Effector memory CD4-positive, alpha-beta T cell (primary cell): ENCODE data around the gene GLT8D1.
"Not testable (repeated sequence)": the region's sequence is repeated elsewhere in the genome, so short reads cannot be mapped to it uniquely, and the experiment has no call there.

Experiments used
- DNase-seq, 3 donors: peaks; one replicate each; pipeline ENCODE4 v3.0.0-alpha.2; 2020
- H3K27ac ChIP-seq: 2 replicates; pipeline ENCODE4 v1.7.0; 2013; ENCODE audit warnings: mild to moderate bottlenecking, low read length, moderate library complexity; ENCODE audit not compliant: insufficient read depth, poor library complexity, severe bottlenecking
- H3K27me3 ChIP-seq: replicated peaks from 2 replicates; pipeline ENCODE4 v1.7.0; 2013; ENCODE audit warnings: mild to moderate bottlenecking, low read length; ENCODE audit not compliant: insufficient read depth, control insufficient read depth, poor library complexity, severe bottlenecking
- H3K36me3 ChIP-seq: 2 replicates; pipeline ENCODE4 v1.7.0; 2013; ENCODE audit warnings: mild to moderate bottlenecking, low read length, moderate library complexity; ENCODE audit not compliant: control insufficient read depth, insufficient read depth
- H3K4me1 ChIP-seq: 2 replicates; pipeline ENCODE4 v1.7.0; 2013; ENCODE audit warnings: low read length, mild to moderate bottlenecking; ENCODE audit not compliant: control insufficient read depth, insufficient read depth, poor library complexity, severe bottlenecking
- H3K4me3 ChIP-seq: 2 replicates; pipeline ENCODE4 v1.7.0; 2013; ENCODE audit warnings: low read length, low read depth, mild to moderate bottlenecking; ENCODE audit not compliant: insufficient read depth, poor library complexity, severe bottlenecking
- H3K9me3 ChIP-seq: 2 replicates; pipeline ENCODE4 v1.7.0; 2013; ENCODE audit warnings: mild to moderate bottlenecking, low read length, moderate library complexity; ENCODE audit not compliant: control insufficient read depth

The GLT8D1 gene

GRCh38 chr3:52681596-52681995 is 24.0 kb downstream of the GLT8D1 start:
- H3K4me3 ChIP-seq: no peak overlapping the region
- H3K9me3 ChIP-seq: no peaks in the 10 kb centered on the region
- H3K27ac ChIP-seq: no peak overlapping the region
- no peak for DNase-seq
- H3K36me3 ChIP-seq: peaks cover 37% of the 10 kb centered on the region
- no peaks in the 10 kb centered on the region for H3K4me1 ChIP-seq
- H3K27me3 ChIP-seq: no peaks in the 10 kb centered on the region

GRCh38 chr3:52679811-52680210 is 25.8 kb downstream of the GLT8D1 start:
- Histone ChIP-seq H3K27me3 (no peaks in the 10 kb centered on the region), H3K9me3 (no peaks in the 10 kb centered on the region), H3K4me1 (no peaks in the 10 kb centered on the region), H3K27ac (no peak overlapping the region), H3K4me3 (no peak overlapping the region), H3K36me3 (peaks cover 48% of the 10 kb centered on the region)
- DNase-seq: no peak

- H3K36me3 ChIP-seq: peaks cover 48% of the 10 kb centered on the region
Observed at GRCh38 chr3:52679199-52679538, 26.4 kb downstream of the GLT8D1 start.

GRCh38 chr3:52678265-52679198 is 27.1 kb downstream of the GLT8D1 start:
- DNase-seq: no peak
- H3K36me3 ChIP-seq: peaks cover 48% of the 10 kb centered on the region

More at GRCh38 chr3:52679199-52679538, 26.4 kb downstream of the GLT8D1 start:
- Histone ChIP-seq H3K9me3 (no peaks in the 10 kb centered on the region), H3K4me3 (no peak overlapping the region), H3K4me1 (no peaks in the 10 kb centered on the region), H3K27me3 (no peaks in the 10 kb centered on the region), H3K27ac (no peak overlapping the region)
- DNase-seq: no peak

GRCh38 chr3:52676201-52676600 is 29.4 kb downstream of the GLT8D1 start:
- not testable (repeated sequence) for H3K27me3 ChIP-seq, H3K4me3 ChIP-seq, H3K4me1 ChIP-seq, H3K27ac ChIP-seq, DNase-seq, H3K9me3 ChIP-seq
- peaks cover 50% of the 10 kb centered on the region for H3K36me3 ChIP-seq

More at GRCh38 chr3:52678265-52679198, 27.1 kb downstream of the GLT8D1 start:
- Histone ChIP-seq H3K9me3 (no peaks in the 10 kb centered on the region), H3K27me3 (no peaks in the 10 kb centered on the region), H3K4me3 (no peak overlapping the region), H3K27ac (no peak overlapping the region), H3K4me1 (no peaks in the 10 kb centered on the region)

- H3K4me1 ChIP-seq: peaks cover 7% of the 10 kb centered on the region
- H3K4me3 ChIP-seq: no peak overlapping the region
- H3K36me3 ChIP-seq: peaks cover 39% of the 10 kb centered on the region
- no peak overlapping the region for H3K27ac ChIP-seq
- no peak for DNase-seq
- no peaks in the 10 kb centered on the region for H3K9me3 ChIP-seq
- H3K27me3 ChIP-seq: no peaks in the 10 kb centered on the region
Observed at GRCh38 chr3:52671676-52672075, 33.9 kb downstream of the GLT8D1 start.

GRCh38 chr3:52670621-52671521 is 34.7 kb downstream of the GLT8D1 start:
- Histone ChIP-seq H3K27me3 (no peaks in the 10 kb centered on the region), H3K4me3 (no peak overlapping the region), H3K27ac (peak overlapping the region; percentile 18), H3K9me3 (no peaks in the 10 kb centered on the region), H3K4me1 (peaks cover 7% of the 10 kb centered on the region), H3K36me3 (peaks cover 34% of the 10 kb centered on the region)
- peak; percentile 11 to 21 (median 20) for DNase-seq

GRCh38 chr3:52663098-52663497 is 42.5 kb downstream of the GLT8D1 start:
- H3K4me1 ChIP-seq: no peaks in the 10 kb centered on the region
- H3K36me3 ChIP-seq: peaks cover 51% of the 10 kb centered on the region
- DNase-seq: no peak
- H3K4me3 ChIP-seq: no peak overlapping the region
- H3K27ac ChIP-seq: no peak overlapping the region
- no peaks in the 10 kb centered on the region for H3K9me3 ChIP-seq
- no peaks in the 10 kb centered on the region for H3K27me3 ChIP-seq

- peaks cover 63% of the 10 kb centered on the region for H3K36me3 ChIP-seq
- H3K27ac ChIP-seq: no peak overlapping the region
- H3K4me3 ChIP-seq: no peak overlapping the region
- no peak for DNase-seq
- no peaks in the 10 kb centered on the region for H3K4me1 ChIP-seq
- H3K27me3 ChIP-seq: no peaks in the 10 kb centered on the region
- H3K9me3 ChIP-seq: no peaks in the 10 kb centered on the region
Observed at GRCh38 chr3:52660046-52660445, 45.5 kb downstream of the GLT8D1 start.

GRCh38 chr3:52655895-52656294 is 49.7 kb downstream of the GLT8D1 start:
- H3K4me1 ChIP-seq: no peaks in the 10 kb centered on the region
- H3K9me3 ChIP-seq: no peaks in the 10 kb centered on the region
- no peak for DNase-seq
- H3K4me3 ChIP-seq: no peak overlapping the region
- no peak overlapping the region for H3K27ac ChIP-seq
- no peaks in the 10 kb centered on the region for H3K27me3 ChIP-seq
- H3K36me3 ChIP-seq: peaks cover 65% of the 10 kb centered on the region
